Mesenchymal stem cell (in vitro differentiated cells and primary cell): Measurements from ENCODE around the gene ADAMTSL1.
A peak's percentile ranks its signal among the peaks of the same experiment; 100 is the strongest.

ENCODE experiments used
- DNase-seq: peaks from one replicate; pipeline ENCODE4 v3.0.0-alpha.2; 2013
- H2AFZ ChIP-seq: one replicate; pipeline ENCODE4 v1.6.1; 2013; ENCODE audit warnings: low read depth, mild to moderate bottlenecking, control low read depth, inconsistent platforms, low read length, moderate library complexity
- H2AK5ac ChIP-seq: 2 replicates; pipeline ENCODE4 v1.6.1; 2013; ENCODE audit warnings: low read length, moderate library complexity, mild to moderate bottlenecking, inconsistent platforms; ENCODE audit not compliant: severe bottlenecking
- H2BK120ac ChIP-seq: one replicate; pipeline ENCODE4 v1.6.1; 2013; ENCODE audit warnings: low read depth, mild to moderate bottlenecking, inconsistent platforms, low read length, moderate library complexity
- H2BK12ac ChIP-seq, 2 experiments: one replicate each; pipeline ENCODE4 v1.6.1; 2013; ENCODE audit warnings: inconsistent platforms in 2 of 2, low read length in 2 of 2, mild to moderate bottlenecking in 2 of 2, moderate library complexity in 2 of 2, control low read depth in 1 of 2
- H2BK15ac ChIP-seq: one replicate; pipeline ENCODE4 v1.6.1; 2013; ENCODE audit warnings: mild to moderate bottlenecking, low read depth, inconsistent platforms; ENCODE audit not compliant: poor library complexity, severe bottlenecking
- H2BK5ac ChIP-seq: 2 replicates; pipeline ENCODE4 v1.6.1; 2013; ENCODE audit warnings: low read depth, mild to moderate bottlenecking, low read length, control low read depth, inconsistent platforms; ENCODE audit not compliant: poor library complexity, severe bottlenecking
- H3K14ac ChIP-seq, 2 experiments: one replicate each; pipeline ENCODE4 v1.6.1; 2013; ENCODE audit warnings: inconsistent platforms in 2 of 2, low read length in 2 of 2, control low read depth in 1 of 2, mild to moderate bottlenecking in 1 of 2, moderate library complexity in 1 of 2
- H3K18ac ChIP-seq, 2 experiments: one replicate each; pipeline ENCODE4 v1.6.1; 2013; ENCODE audit warnings: inconsistent platforms in 2 of 2, low read length in 2 of 2, control low read depth in 1 of 2, low read depth in 1 of 2, mild to moderate bottlenecking in 1 of 2
- H3K23ac ChIP-seq, 2 experiments: one replicate each; pipeline ENCODE4 v1.6.1; 2013; ENCODE audit warnings: inconsistent platforms in 2 of 2, low read length in 2 of 2, mild to moderate bottlenecking in 2 of 2, moderate library complexity in 2 of 2, control low read depth in 1 of 2
- H3K27ac ChIP-seq: 2 replicates; pipeline ENCODE4 v1.5.1; 2013; ENCODE audit warnings: mild to moderate bottlenecking, moderate library complexity, low read length, control low read depth, inconsistent platforms; ENCODE audit not compliant: poor library complexity, severe bottlenecking
- H3K27me3 ChIP-seq, 2 experiments: 2 replicates each; pipeline versions ENCODE4 v1.6.1 to v1.7.0; 2013; ENCODE audit warnings: low read length in 2 of 2, mild to moderate bottlenecking in 2 of 2, moderate library complexity in 2 of 2, control low read depth in 1 of 2, inconsistent platforms in 1 of 2; ENCODE audit not compliant: control insufficient read depth in 1 of 2, insufficient read depth in 1 of 2
- H3K36me3 ChIP-seq, 2 experiments: 2 replicates each; pipeline versions ENCODE4 v1.6.1 to v1.7.0; 2013; ENCODE audit warnings: low read length in 2 of 2, control low read depth in 1 of 2, inconsistent platforms in 1 of 2, low read depth in 1 of 2, mild to moderate bottlenecking in 1 of 2; ENCODE audit not compliant: insufficient read depth in 2 of 2, control insufficient read depth in 1 of 2
- H3K4ac ChIP-seq, 2 experiments: one replicate each; pipeline ENCODE4 v1.6.1; 2013; ENCODE audit warnings: inconsistent platforms in 2 of 2, low read length in 2 of 2, mild to moderate bottlenecking in 2 of 2, moderate library complexity in 2 of 2, control low read depth in 1 of 2, low read depth in 1 of 2
- H3K4me1 ChIP-seq: 2 replicates; pipeline ENCODE4 v1.6.1; 2013; ENCODE audit warnings: low read depth, low read length, control low read depth; ENCODE audit not compliant: control insufficient read depth, insufficient read depth
- H3K4me2 ChIP-seq: 2 replicates; pipeline ENCODE4 v1.6.1; 2013; ENCODE audit warnings: low read length, mild to moderate bottlenecking, inconsistent platforms; ENCODE audit not compliant: poor library complexity, severe bottlenecking
- H3K4me3 ChIP-seq, 2 experiments: 2 replicates each; pipeline versions ENCODE4 v1.5.1 to v1.7.0; 2013; ENCODE audit warnings: low read length in 2 of 2, mild to moderate bottlenecking in 2 of 2, control low read depth in 1 of 2, low read depth in 1 of 2; ENCODE audit not compliant: insufficient read depth in 1 of 2
- H3K79me1 ChIP-seq: replicated peaks from 2 replicates; pipeline ENCODE4 v1.6.1; 2013; ENCODE audit warnings: mild to moderate bottlenecking, control low read depth, low read length, inconsistent platforms; ENCODE audit not compliant: poor library complexity, severe bottlenecking
- H3K9ac ChIP-seq: 2 replicates; pipeline ENCODE4 v1.7.0; 2013; ENCODE audit warnings: mild to moderate bottlenecking, low read length, moderate library complexity
- H3K9me3 ChIP-seq: 2 replicates; pipeline ENCODE4 v1.7.0; 2013; ENCODE audit warnings: mild to moderate bottlenecking, low read length; ENCODE audit not compliant: control insufficient read depth
- H4K8ac ChIP-seq: one replicate; pipeline ENCODE4 v1.6.1; 2013; ENCODE audit warnings: inconsistent platforms, mild to moderate bottlenecking, low read length, moderate library complexity
- H4K91ac ChIP-seq: one replicate; pipeline ENCODE4 v1.6.1; 2013; ENCODE audit warnings: mild to moderate bottlenecking, low read length, inconsistent platforms
- WGBS: methylation state at CpG from one replicate; pipeline ENCODE4 v1.1.7; 2013; ENCODE audit warnings: mixed read lengths; 5-methylcytosine and 5-hydroxymethylcytosine counted together

Gene ADAMTSL1

DNA sequence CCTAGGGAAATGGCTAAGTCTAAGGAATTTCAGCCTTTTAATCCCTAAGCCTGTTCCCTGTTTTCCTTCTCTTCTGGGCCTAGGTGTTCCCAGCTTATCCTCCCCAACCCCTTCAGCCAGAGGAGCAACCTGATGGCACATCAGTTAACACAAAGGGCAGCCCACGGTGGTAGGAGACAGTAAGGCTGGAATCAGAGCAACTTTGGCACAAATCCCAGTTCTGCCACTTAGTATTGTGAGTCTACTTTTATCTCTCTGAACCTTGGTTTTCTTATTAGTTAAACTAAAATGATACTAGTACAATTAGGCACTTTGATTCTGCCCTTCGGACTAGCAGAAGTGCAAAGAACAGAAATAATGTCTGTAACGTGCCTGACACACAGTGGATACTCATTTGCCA is 312.2 kb downstream of the ADAMTSL1 start:
- DNase-seq, result no peak
- Histone ChIP-seq H3K4me2 (no peak overlapping the region), H3K4me3 (no peak overlapping the region), H3K27me3 (no peaks in the 10 kb centered on the region), H3K9ac (no peak overlapping the region), H3K23ac (no peak overlapping the region), H3K4ac (no peak overlapping the region), H4K91ac (no peak overlapping the region), H2BK15ac (no peak overlapping the region), H3K27ac (no peak overlapping the region), H3K18ac (no peak overlapping the region), H2AK5ac (no peak overlapping the region), H2BK5ac (no peak overlapping the region), H4K8ac (no peak overlapping the region), H3K14ac (no peak overlapping the region), H2BK120ac (peak overlapping the region; percentile 51), H3K79me1 (no peaks in the 10 kb centered on the region), H2BK12ac (peak overlapping the region in 1 of 2 experiments; percentile 45), H3K4me1 (peaks cover 2% of the 10 kb centered on the region), H3K9me3 (no peaks in the 10 kb centered on the region), H3K36me3 (peaks cover 0 to 90% of the 10 kb centered on the region in 2 experiments), H2AFZ (no peak overlapping the region)
- WGBS, result 85% methylated on average over 3 of the region's 3 CpGs

DNA sequence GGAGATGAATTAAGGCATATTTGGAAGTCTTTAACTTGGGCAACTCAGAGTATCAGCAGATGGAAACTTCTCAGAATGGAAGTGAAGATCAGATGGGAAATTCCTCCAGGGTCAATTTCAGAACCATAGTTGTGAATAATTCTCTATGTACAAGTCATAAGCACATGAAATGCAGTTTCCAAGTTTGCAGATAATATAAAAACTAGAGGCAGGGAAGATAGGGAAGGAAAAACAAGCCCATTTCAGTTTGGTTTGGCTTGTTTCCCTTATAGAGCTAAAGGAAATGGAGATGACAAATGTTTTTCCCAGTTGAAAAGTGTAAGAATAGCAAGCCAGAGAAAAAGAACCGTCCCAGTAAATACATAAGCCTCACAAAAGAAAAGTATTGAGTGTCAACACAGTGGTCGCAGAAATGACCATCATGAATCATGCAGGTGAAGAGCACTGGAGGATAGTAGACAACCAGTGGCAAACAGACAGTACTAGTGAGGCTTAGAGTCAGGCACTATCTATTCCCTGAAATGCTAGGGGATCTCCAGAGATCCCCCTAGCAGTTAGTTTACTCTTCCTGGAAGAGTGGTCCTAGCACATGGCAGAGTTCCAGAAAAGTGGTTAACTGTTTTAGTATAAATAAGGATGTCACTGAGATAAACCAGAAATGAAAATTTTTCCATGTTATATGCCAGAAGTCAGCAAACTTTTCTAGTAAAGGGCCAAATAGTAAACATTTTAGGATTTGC is 313.1 kb downstream of the ADAMTSL1 start:
- Histone ChIP-seq H3K9me3 (no peaks in the 10 kb centered on the region), H3K36me3 (peaks cover 0 to 90% of the 10 kb centered on the region in 2 experiments), H2BK15ac (no peak overlapping the region), H3K23ac (no peak overlapping the region), H3K27ac (no peak overlapping the region), H4K8ac (no peak overlapping the region), H2BK120ac (no peak overlapping the region), H3K4me1 (peaks cover 2% of the 10 kb centered on the region), H3K79me1 (no peaks in the 10 kb centered on the region), H3K4me2 (no peak overlapping the region), H2AK5ac (no peak overlapping the region), H3K27me3 (no peaks in the 10 kb centered on the region), H3K14ac (no peak overlapping the region), H2BK5ac (no peak overlapping the region), H4K91ac (no peak overlapping the region), H2BK12ac (no peak overlapping the region), H2AFZ (no peak overlapping the region), H3K4me3 (no peak overlapping the region), H3K9ac (no peak overlapping the region), H3K4ac (no peak overlapping the region), H3K18ac (no peak overlapping the region)
- whole genome bisulfite sequencing, result 27% methylated on average over 2 of the region's 2 CpGs
- peak; percentile 67 for DNase-seq

DNA sequence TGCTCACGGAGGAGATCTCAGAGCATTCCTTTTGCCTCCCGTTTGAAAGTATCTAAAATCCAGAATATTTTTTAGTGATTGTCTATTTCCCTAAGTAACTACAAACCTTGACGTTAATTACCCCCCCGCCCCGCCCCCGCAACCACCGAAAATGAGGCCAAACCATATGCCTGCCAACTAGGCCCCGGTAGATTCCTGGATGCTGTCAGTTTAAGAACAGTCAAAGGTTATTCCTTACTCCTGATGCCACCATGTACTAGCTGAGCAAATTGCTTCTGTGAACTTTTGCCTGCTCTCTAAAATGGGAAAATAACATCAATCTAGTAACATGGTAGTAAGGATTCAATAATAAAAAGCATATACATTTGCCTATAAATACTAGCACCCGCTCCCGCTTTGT is 314.3 kb downstream of the ADAMTSL1 start:
- Histone ChIP-seq H2AK5ac (no peak overlapping the region), H2BK120ac (no peak overlapping the region), H3K27ac (no peak overlapping the region), H3K27me3 (no peaks in the 10 kb centered on the region), H2BK5ac (no peak overlapping the region), H3K14ac (no peak overlapping the region), H3K9me3 (no peaks in the 10 kb centered on the region), H3K9ac (peak overlapping the region; percentile 12), H3K4me3 (no peak overlapping the region), H3K36me3 (peaks cover 0 to 90% of the 10 kb centered on the region in 2 experiments), H4K91ac (no peak overlapping the region), H3K18ac (no peak overlapping the region), H4K8ac (no peak overlapping the region), H2BK12ac (no peak overlapping the region), H3K79me1 (no peaks in the 10 kb centered on the region), H3K4me2 (no peak overlapping the region), H3K4me1 (peaks cover 2% of the 10 kb centered on the region), H3K23ac (no peak overlapping the region), H2BK15ac (no peak overlapping the region), H2AFZ (no peak overlapping the region), H3K4ac (no peak overlapping the region)
- no peak for DNase-seq
- 89% methylated on average over 8 of the region's 10 CpGs for WGBS

DNA sequence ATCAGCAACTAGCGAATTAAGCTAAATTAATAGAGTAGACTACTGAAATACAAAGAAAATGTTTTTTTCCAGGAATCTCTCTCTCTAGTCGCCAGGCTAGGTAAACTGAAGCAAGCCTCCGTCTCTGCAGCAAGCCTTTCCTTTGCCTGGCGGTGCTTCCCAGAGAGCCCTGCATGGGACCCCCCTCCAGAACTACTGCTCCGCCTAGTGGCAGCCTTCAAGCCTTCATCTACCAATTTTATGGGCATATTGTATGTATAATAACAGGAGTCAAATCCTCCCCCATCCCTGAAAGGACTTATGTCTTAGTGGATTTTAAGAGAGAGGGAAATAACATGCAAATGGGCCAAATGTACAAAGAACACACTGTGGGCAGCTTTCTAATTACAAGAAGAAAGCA is 317.1 kb downstream of the ADAMTSL1 start:
- no peaks in the 10 kb centered on the region for H3K27me3 ChIP-seq
- no peak overlapping the region for H2BK12ac ChIP-seq
- no peak overlapping the region for H3K14ac ChIP-seq
- H3K27ac ChIP-seq, result no peak overlapping the region
- no peak overlapping the region for H2BK120ac ChIP-seq
- no peak overlapping the region for H4K91ac ChIP-seq
- peak; percentile 41 for DNase-seq
- no peak overlapping the region for H2AFZ ChIP-seq
- no peaks in the 10 kb centered on the region for H3K79me1 ChIP-seq
- no peak overlapping the region for H3K4ac ChIP-seq
- H3K18ac ChIP-seq, result no peak overlapping the region
- H3K4me3 ChIP-seq, result no peak overlapping the region
- no peaks in the 10 kb centered on the region for H3K9me3 ChIP-seq
- H2BK5ac ChIP-seq, result no peak overlapping the region
- 58% methylated on average over 3 of the region's 5 CpGs for WGBS
- peaks cover 0 to 89% of the 10 kb centered on the region in 2 experiments for H3K36me3 ChIP-seq
- H3K23ac ChIP-seq, result no peak overlapping the region
- H2AK5ac ChIP-seq, result no peak overlapping the region
- H3K4me2 ChIP-seq, result no peak overlapping the region
- H3K9ac ChIP-seq, result no peak overlapping the region
- H4K8ac ChIP-seq, result no peak overlapping the region
- peaks cover 2% of the 10 kb centered on the region for H3K4me1 ChIP-seq
- no peak overlapping the region for H2BK15ac ChIP-seq
